Mononuclear cell (primary cell): ENCODE data around the gene TRAPPC14. TPM values are rescaled to one million over a fixed set of nuclear protein-coding genes. Genes with fewer than 3 reads are reported as not detected.

Experiments
- H3K27me3 ChIP-seq: 2 replicates; pipeline ENCODE4 v1.6.0; 2011; ENCODE audit warnings: low read length, control low read depth; ENCODE audit not compliant: insufficient read depth
- H3K4me1 ChIP-seq: 2 replicates; pipeline ENCODE4 v1.5.1; 2011; ENCODE audit warnings: mild to moderate bottlenecking, low read length, control low read depth; ENCODE audit not compliant: insufficient read depth
- H3K4me3 ChIP-seq: 2 replicates; pipeline ENCODE4 v1.5.1; 2011; ENCODE audit warnings: mild to moderate bottlenecking, low read length, moderate library complexity
- H3K9me3 ChIP-seq: 2 replicates; pipeline ENCODE4 v1.5.1; 2011; ENCODE audit warnings: low read depth, mild to moderate bottlenecking, control low read depth, low read length
- total RNA-seq: library from RNA; depleted of rRNA; stranded (reverse); fragments of >200 nt; gene quantifications from one replicate; pipeline ENCODE4 v1.2.3, GENCODE V29; 2012

The TRAPPC14 gene
- total RNA-seq, 1 donor, result 19.1 TPM

GRCh38 chr7:100126931-100127865 lies 31.3 kb downstream of the TRAPPC14 start, which contains the start of gene MBLAC1:
Gene MBLAC1 (plus strand): TSS chr7:100126967. CDS start chr7:100127396, 429 bp downstream.
- H3K27me3 ChIP-seq, result no peaks in the 10 kb centered on the region

GRCh38 chr7:100126239-100126930 lies 32.1 kb downstream of the TRAPPC14 start:
- H3K4me3 ChIP-seq, result peak overlapping the region; percentile 91
- peaks cover 58% of the 10 kb centered on the region for H3K4me1 ChIP-seq
- H3K27me3 ChIP-seq, result no peaks in the 10 kb centered on the region
- H3K9me3 ChIP-seq, result no peaks in the 10 kb centered on the region

More at GRCh38 chr7:100126931-100127865, 31.3 kb downstream of the TRAPPC14 start, which contains the start of gene MBLAC1:
- H3K9me3 ChIP-seq, result no peaks in the 10 kb centered on the region
- peaks cover 57% of the 10 kb centered on the region for H3K4me1 ChIP-seq
- H3K4me3 ChIP-seq, result peak within 1 kb of the TSS; percentile 91

DNA sequence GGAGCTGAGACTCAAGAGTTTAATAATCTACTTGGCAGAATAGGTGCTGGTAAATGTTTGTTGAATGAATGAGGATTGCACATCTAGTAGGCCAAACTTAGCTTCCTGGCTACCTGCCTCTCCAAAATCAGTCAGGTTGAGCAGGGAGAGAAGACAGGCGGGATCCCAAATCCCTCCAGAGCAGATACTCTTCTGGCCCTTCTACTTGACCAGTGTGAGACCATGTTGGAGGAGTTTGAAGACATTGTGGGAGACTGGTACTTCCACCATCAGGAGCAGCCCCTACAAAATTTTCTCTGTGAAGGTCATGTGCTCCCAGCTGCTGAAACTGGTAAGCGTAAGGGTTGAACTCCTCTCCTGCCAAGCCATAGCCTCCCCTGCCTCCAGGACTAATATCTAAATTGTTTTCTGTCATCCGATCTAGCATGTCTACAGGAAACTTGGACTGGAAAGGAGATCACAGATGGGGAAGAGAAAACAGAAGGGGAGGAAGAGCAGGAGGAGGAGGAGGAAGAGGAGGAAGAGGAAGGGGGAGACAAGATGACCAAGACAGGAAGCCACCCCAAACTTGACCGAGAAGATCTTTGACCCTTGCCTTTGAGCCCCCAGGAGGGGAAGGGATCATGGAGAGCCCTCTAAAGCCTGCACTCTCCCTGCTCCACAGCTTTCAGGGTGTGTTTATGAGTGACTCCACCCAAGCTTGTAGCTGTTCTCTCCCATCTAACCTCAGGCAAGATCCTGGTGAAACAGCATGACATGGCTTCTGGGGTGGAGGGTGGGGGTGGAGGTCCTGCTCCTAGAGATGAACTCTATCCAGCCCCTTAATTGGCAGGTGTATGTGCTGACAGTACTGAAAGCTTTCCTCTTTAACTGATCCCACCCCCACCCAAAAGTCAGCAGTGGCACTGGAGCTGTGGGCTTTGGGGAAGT lies 34.0 kb downstream of the TRAPPC14 start:
- Histone ChIP-seq H3K4me1 (peaks cover 61% of the 10 kb centered on the region), H3K9me3 (no peaks in the 10 kb centered on the region), H3K4me3 (no peak overlapping the region)

GRCh38 chr7:100122568-100122967 lies 36.0 kb downstream of the TRAPPC14 start:
- no peaks in the 10 kb centered on the region for H3K9me3 ChIP-seq
- H3K27me3 ChIP-seq, result no peaks in the 10 kb centered on the region
- H3K4me3 ChIP-seq, result no peak overlapping the region
- peaks cover 61% of the 10 kb centered on the region for H3K4me1 ChIP-seq

More for the DNA sequence above, 34.0 kb downstream of the TRAPPC14 start:
- H3K27me3 ChIP-seq, result no peaks in the 10 kb centered on the region

- H3K27me3 ChIP-seq, result no peaks in the 10 kb centered on the region
- H3K9me3 ChIP-seq, result no peaks in the 10 kb centered on the region
- H3K4me3 ChIP-seq, result no peak overlapping the region
- H3K4me1 ChIP-seq, result peaks cover 60% of the 10 kb centered on the region
These were observed 36.5 kb downstream of the TRAPPC14 start for GRCh38 chr7:100122067-100122466.

- Histone ChIP-seq H3K9me3 (no peaks in the 10 kb centered on the region), H3K4me3 (no peak overlapping the region), H3K4me1 (peaks cover 50% of the 10 kb centered on the region), H3K27me3 (no peaks in the 10 kb centered on the region)
These were observed 37.8 kb downstream of the TRAPPC14 start for GRCh38 chr7:100120733-100121036.

DNA sequence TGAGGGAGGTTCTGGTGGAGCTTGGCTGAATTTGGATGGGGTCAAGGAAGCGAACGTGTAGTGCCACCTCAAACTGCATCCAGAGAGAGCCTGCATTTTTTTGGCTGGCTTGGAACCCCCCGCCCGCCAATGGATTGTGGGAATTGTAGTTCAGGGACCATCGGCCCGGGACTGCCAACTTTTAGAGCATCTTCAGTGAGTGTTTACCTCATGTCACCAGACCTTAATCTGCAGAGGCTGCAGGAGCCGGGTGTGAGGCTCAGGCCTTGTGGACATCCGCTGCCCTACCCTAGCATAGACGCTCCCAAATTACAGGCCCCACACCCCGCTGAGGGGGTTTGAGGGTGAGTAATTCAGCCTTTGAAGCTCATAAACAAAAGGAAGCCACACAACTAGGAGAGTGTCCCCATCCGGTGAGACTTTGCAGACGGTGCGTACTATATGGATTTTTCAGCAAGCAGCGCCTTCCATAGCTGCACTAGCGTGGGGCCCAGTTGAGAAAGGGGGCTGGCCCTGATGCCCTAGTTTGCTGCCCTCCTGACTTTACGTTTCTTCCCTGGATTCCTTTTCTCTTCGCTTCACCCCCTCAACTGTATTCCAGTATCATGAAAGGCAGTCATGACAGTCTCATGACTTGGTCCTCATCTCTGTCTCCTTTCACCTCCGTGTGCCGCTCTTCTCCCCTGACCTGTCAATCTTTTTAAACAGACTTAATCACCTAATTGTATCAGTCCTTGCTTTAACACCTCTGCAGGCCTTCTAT lies 38.4 kb downstream of the TRAPPC14 start:
- H3K27me3 ChIP-seq, result no peaks in the 10 kb centered on the region
- peaks cover 45% of the 10 kb centered on the region for H3K4me1 ChIP-seq
- peak overlapping the region; percentile 83 for H3K4me3 ChIP-seq
- no peaks in the 10 kb centered on the region for H3K9me3 ChIP-seq

DNA sequence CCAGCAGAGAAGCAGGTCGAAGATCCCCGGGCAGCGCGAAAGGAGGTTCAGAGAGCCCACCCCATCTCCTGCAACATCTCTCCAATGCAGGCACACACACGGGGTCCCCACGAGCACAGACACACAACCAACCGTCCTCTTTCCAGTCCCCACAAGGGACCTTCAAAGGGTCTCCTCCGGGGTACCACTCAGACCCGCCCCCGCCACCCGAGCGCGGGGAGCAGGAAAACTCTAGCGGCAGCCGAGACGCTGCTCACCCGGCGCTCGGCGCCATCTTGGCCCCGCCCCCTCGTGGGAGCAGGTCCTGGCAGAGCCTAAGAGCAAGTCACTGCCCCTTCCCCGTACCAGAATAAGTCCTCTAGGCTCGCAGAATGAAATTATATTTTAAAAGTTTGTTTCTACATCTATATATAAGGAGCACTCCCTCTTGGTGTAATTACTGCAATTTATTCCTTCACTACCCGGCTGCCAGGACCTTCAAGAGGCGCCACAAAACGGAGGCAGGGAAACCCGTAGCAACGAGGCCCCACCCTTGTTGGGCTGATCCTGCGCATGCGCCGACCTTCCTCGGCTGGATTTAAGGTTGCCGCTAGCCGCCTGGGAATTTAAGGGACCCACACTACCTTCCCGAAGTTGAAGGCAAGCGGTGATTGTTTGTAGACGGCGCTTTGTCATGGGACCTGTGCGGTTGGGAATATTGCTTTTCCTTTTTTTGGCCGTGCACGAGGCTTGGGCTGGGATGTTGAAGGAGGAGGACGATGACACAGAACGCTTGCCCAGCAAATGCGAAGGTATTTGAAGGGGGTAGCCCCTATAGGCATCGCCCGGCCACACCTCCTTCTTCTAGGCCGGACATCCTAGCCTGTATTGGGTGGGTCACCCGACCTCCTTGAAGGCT lies 39.2 kb downstream of the TRAPPC14 start, which contains the start of the genes CNPY4 and TAF6:
Gene CNPY4 (plus strand): TSS at position 563 of the 898 bp plus-strand sequence. CDS start 111 bp downstream, at position 674.
Gene TAF6 (minus strand): TSS at position 287 of the 898 bp plus-strand sequence. CDS start 5,149 bp downstream, outside the sequence.
- no peaks in the 10 kb centered on the region for H3K27me3 ChIP-seq
- H3K4me1 ChIP-seq, result peaks cover 37% of the 10 kb centered on the region
- no peaks in the 10 kb centered on the region for H3K9me3 ChIP-seq
- H3K4me3 ChIP-seq, result peak within 1 kb of the TSS; percentile 83

DNA sequence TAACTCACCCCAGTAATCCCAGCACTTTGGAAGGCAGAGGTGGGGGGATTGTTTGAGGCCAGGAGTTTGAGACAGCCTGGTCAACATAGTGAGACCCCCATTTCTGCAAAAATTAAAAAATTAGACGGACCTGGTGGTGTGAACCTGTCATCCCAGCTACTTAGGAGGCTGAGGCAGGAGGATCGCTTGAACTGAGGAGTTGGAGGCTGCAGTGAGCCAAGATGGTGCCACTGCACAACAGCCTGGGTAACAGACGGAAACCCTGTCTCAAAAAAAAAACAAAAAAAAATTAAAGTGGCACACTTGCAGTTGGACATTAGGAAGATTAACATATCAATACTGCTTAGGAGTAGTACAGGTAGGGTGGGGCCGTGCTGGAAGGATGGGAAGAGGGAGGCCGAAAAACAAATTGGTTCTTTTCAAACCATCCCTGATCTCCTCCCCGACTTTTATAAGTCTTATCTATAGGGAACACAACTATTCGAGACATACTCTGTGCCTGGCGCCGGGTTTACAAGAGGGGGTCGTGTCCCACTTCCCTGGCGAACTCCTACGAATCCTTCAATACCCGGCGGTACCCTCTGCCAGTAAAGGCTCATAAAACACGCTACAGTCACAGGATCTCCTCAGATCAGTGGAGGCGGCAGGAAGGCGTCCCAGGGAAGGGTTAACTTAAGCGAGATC lies 40.0 kb downstream of the TRAPPC14 start:
- Histone ChIP-seq H3K9me3 (no peaks in the 10 kb centered on the region), H3K4me3 (peak overlapping the region; percentile 83), H3K4me1 (peaks cover 34% of the 10 kb centered on the region), H3K27me3 (no peaks in the 10 kb centered on the region)

GRCh38 chr7:100115026-100115425 lies 43.5 kb downstream of the TRAPPC14 start:
- no peaks in the 10 kb centered on the region for H3K9me3 ChIP-seq
- H3K27me3 ChIP-seq, result no peaks in the 10 kb centered on the region
- no peak overlapping the region for H3K4me3 ChIP-seq
- H3K4me1 ChIP-seq, result peaks cover 16% of the 10 kb centered on the region

- Histone ChIP-seq H3K4me3 (no peak overlapping the region), H3K4me1 (no peaks in the 10 kb centered on the region), H3K9me3 (no peaks in the 10 kb centered on the region), H3K27me3 (no peaks in the 10 kb centered on the region)
These were observed 46.6 kb downstream of the TRAPPC14 start for GRCh38 chr7:100111914-100112313.

GRCh38 chr7:100111156-100111555 lies 47.4 kb downstream of the TRAPPC14 start:
- Histone ChIP-seq H3K4me1 (no peaks in the 10 kb centered on the region), H3K9me3 (no peaks in the 10 kb centered on the region), H3K27me3 (no peaks in the 10 kb centered on the region), H3K4me3 (no peak overlapping the region)
